Fibroblast of skin of abdomen (primary cell): ENCODE data around the gene SBNO1. TPM values are rescaled to one million over a fixed set of nuclear protein-coding genes. Genes with fewer than 3 reads are reported as not detected.
"Not testable (repeated sequence)": the region's sequence is repeated elsewhere in the genome, so short reads cannot be mapped to it uniquely, and the experiment has no call there.

Source experiments
- DNase-seq: peaks from one replicate; pipeline ENCODE4 v3.0.0-alpha.2; 2013
- polyA plus RNA-seq, 2 experiments: library from polyadenylated mRNA; unstranded; fragments of 120-200 nt; gene quantifications; one replicate each; pipeline ENCODE4 v1.2.1, GENCODE V29; 2013; ENCODE audit not compliant: insufficient read length in 2 of 2

The SBNO1 gene
- polyA plus RNA-seq (2013, experiment 1 of 2; ENCODE audit: insufficient read length), result 21.5 TPM
- polyA plus RNA-seq (2013, experiment 2 of 2; ENCODE audit: insufficient read length), result 20.2 TPM

GRCh38 chr12:123364532-123365024, at the start of gene SBNO1:
Gene SBNO1 (minus strand): TSS chr12:123364847. CDS start chr12:123350441, 14,406 bp downstream.
- peak; percentile 91 for DNase-seq

- no peak for DNase-seq
These were observed 45.4 kb upstream of the SBNO1 start for GRCh38 chr12:123410041-123410412.

- not testable (repeated sequence) for DNase-seq
These were observed 44.8 kb upstream of the SBNO1 start for GRCh38 chr12:123409284-123410040.

GRCh38 chr12:123408619-123409018, 44.0 kb upstream of the SBNO1 start:
- DNase-seq, result not testable (repeated sequence)

- not testable (repeated sequence) for DNase-seq
These were observed 43.3 kb upstream of the SBNO1 start for GRCh38 chr12:123407934-123408333.

- DNase-seq, result not testable (repeated sequence)
These were observed 42.6 kb upstream of the SBNO1 start for GRCh38 chr12:123407269-123407668.

GRCh38 chr12:123404581-123404980, 39.9 kb upstream of the SBNO1 start:
- no peak for DNase-seq

- DNase-seq, result no peak
These were observed 37.4 kb upstream of the SBNO1 start for GRCh38 chr12:123401753-123402683.

- no peak for DNase-seq
These were observed 34.6 kb upstream of the SBNO1 start for GRCh38 chr12:123399255-123399617.

- no peak for DNase-seq
These were observed 34.1 kb upstream of the SBNO1 start for GRCh38 chr12:123398550-123399254.

- no peak for DNase-seq
These were observed 33.5 kb upstream of the SBNO1 start for GRCh38 chr12:123398177-123398549.

GRCh38 chr12:123397400-123397799, 32.8 kb upstream of the SBNO1 start:
- DNase-seq, result no peak

GRCh38 chr12:123396954-123397353, 32.3 kb upstream of the SBNO1 start:
- DNase-seq, result no peak

- DNase-seq, result no peak
These were observed 31.9 kb upstream of the SBNO1 start for GRCh38 chr12:123396543-123396942.

GRCh38 chr12:123395236-123395635, 30.6 kb upstream of the SBNO1 start:
- no peak for DNase-seq

- DNase-seq, result peak; percentile 29
These were observed 29.1 kb upstream of the SBNO1 start for GRCh38 chr12:123393747-123394146.

- DNase-seq, result no peak
These were observed 27.1 kb upstream of the SBNO1 start for GRCh38 chr12:123391546-123392343.

- peak; percentile 26 for DNase-seq
These were observed 26.1 kb upstream of the SBNO1 start for GRCh38 chr12:123390498-123391426.

- DNase-seq, result no peak
These were observed 25.1 kb upstream of the SBNO1 start for GRCh38 chr12:123389560-123390351.
